ENCODE data around the gene FAM240A.

DNA sequence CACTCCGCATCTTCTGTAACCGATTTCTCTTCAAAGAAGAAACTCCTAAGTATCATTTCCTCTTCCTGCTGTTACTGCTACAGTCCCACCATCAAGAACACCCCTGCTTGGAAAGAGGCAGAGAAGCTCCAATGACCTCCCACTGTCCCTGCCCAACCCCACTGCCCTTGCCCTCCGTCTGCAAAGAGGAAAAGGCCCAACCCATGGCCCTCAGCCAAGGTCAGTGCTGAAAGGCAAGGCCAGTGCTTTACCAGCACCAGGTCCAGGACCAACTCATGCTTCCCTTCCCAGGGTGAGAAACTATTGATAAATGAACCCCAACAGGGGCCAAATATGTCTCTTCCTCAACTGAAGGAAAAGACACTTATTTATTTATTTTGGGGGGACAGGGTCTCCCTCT, 22.5 kb downstream of the FAM240A start:
- TF ChIP-seq POLR2A (IDR thresholded peaks at IDR 0.05; ENCODE audit: low read depth, low read length) (no peak), EZH2 (IDR thresholded peaks at IDR 0.05; ENCODE audit: borderline replicate concordance, low read depth, low read length, severe bottlenecking) (no peak), CTCF (IDR thresholded peaks at IDR 0.05; ENCODE audit: extremely low read depth in 1 of 2, insufficient read depth in 1 of 2, low read depth in 1 of 2, low read length in 2 of 2) (no peak), POLR2AphosphoS5 (IDR thresholded peaks at IDR 0.05; ENCODE audit: insufficient read depth, low read depth, low read length) (no peak), JUN (IDR thresholded peaks at IDR 0.05; ENCODE audit: borderline replicate concordance, insufficient read depth, insufficient read length, low read depth) (no peak), MYC (IDR thresholded peaks at IDR 0.05; ENCODE audit: low read depth, low read length) (no peak), FOS (IDR thresholded peaks at IDR 0.05; ENCODE audit: borderline replicate concordance, insufficient read depth, low read length) (no peak)
- TF ChIP-seq, protein P1, sequence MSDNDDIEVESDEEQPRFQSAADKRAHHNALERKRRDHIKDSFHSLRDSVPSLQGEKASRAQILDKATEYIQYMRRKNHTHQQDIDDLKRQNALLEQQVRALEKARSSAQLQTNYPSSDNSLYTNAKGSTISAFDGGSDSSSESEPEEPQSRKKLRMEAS (IDR thresholded peaks at IDR 0.05; ENCODE audit: insufficient read depth, insufficient read length), result no peak

Measured in endothelial cell of umbilical vein (primary cell).